ENCODE measurements around the gene RAI2.

RAI2 gene

DNA sequence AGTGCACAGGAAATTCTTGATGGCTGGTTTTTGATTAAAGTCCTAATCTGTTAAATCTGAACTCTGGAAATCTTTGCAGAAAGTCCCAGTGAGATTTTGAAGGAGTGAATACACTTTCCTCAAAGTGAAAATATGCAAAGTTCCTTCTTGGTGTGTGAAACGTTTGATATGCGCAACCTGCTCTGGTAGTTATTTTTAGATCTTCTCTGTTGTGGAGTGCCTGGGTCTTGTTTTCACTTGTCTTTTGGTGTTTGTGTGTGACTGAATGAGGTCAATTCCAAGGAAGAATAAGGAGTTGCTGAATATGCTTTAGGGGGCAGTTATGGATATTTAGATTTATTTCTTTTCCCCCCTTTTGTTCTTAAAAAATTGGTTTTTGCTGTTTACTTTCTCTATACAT, 82.1 kb downstream of the RAI2 start:
- DNase-seq: no peak

- DNase-seq: no peak
These were observed 87.0 kb downstream of the RAI2 start for GRCh38 chrX:17774053-17774452.

DNA sequence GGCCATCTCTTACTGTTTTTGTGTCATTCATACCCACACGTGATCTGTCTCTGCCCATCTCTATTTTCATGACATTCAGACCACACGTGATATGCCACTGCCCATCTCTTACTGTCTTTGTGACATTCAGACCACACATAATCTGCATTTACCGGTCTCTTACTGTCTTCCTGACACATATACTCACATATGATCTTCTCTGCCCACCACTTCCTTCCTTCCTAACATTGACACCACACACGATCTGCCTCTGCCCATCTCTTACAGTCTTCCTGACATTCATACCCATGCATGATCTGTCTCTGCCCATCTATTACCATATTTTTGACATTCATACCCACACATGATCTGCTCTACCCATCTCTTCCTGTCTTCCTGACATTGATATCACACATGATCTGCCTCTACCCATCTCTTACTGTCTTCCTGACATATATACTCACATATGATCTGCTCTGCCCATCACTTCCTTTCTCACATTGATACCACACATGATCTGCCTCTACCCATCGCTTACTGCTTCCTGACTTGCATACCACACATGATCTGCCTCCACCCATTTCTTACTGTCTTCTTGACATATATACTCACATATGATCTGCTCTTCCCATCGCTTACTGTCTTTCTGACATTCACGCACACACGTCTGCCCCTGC, 87.7 kb downstream of the RAI2 start:
- DNase-seq: no peak

DNA sequence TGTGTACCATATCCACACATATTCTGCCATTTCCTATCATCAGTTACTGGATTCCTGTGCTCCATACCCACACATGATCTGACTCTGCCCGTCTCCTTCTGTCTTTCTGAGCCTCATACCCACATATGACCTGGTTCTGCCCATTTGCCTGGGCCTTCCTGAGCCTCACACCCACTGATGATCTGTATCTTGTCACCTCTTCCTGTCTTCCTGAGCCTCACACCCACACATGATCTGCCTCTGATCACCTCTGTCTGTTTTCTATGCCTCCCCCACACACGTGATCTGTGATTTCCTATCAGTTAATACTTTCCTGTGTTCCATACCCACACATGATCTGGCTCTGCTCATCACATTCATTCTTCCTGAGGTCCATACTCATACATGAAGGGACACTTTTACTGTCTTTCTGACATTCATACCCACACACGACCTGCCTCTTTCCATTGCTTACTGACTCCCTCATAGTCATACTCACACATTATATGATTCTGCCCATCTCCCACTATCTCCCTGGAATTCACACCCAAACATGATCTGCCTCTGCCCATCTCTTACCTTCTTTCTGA, 91.3 kb downstream of the RAI2 start:
- DNase-seq: peak in 1 of 2 experiments; percentile 25

DNA sequence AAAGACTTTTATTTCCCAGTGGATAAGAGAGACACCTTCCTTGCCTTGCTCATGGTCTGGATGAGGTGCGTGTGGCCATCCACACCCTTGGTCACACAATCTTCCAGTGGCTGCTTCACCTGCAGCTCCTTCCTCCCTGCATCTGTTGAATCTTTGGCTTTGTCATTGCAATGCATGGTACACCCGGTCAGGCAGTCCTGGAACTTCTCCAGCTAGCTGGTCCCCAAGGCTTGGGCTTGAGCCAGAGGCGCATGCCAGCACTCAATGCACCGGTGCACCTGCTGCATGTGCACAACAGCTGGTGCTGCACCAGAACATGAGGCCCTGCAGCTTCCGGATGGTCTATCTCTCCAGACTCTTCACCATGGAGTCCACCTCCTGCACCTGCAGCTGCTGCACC, 92.1 kb downstream of the RAI2 start:
- DNase-seq: no peak

GRCh38 chrX:17767734-17768133, 93.4 kb downstream of the RAI2 start:
- DNase-seq: no peak

DNA sequence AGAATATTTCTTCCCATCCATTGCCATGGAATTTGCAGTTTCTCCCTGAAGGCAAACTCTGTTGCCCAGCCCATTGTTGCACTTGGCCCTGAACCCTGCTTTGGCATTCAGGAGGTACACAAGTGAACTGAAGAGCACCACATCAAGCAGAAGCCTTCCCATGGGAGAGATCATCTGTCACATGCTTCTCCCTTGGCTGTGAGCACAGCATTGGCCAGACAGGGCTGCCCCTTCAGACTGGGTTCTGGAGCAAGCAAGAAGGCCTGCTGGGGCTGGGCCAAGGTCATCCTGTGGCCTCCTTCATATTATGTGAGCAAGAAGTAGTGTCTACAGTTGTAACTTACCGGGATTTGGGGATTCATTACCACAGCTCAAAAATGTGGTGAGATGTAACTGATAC, 101.1 kb downstream of the RAI2 start:
- no peak for DNase-seq

DNA sequence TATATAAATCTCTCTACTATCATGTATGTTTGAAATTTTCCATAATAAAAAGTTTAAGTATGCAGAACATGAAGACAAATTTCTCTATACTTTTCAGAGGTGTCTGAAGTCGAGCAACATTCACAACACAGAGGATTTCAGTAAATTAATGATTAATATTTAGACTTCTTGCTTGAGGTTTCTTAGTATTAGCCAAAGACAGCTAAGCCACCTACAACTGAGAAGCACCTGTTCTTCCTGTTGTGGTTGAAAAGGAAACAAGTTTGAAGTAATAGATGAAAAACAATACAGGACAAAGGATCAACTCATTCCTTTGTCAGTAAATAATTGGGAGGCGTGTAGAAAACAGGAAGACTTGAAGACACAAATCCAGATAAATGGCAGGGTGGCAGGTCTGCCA, 102.7 kb downstream of the RAI2 start:
- DNase-seq: no peak

GRCh38 chrX:17750436-17750835, 110.7 kb downstream of the RAI2 start:
- no peak for DNase-seq

Data from activated T-cell treated with anti-CD3 and anti-CD28 coated beads, Interleukin-2, amount 50 U/mL, for 48 hours (primary cell).